K562 (cell line): ENCODE results near the gene CNOT11. TPM values are rescaled to one million over a fixed set of nuclear protein-coding genes. Genes with fewer than 3 reads are reported as not detected.
A peak's percentile ranks its signal among the peaks of the same experiment; 100 is the strongest.

Source experiments
- ARID3B ChIP-seq: fragments of 250-450 bp; sonication (Bioruptor Pico); IDR thresholded peaks from 2 replicates; pipeline ENCODE4 v1.4.0; 2020; ENCODE audit warnings: borderline replicate concordance
- CBFA2T3 ChIP-seq: fragments of 450-650 bp; IDR thresholded peaks from 2 replicates; pipeline ENCODE4 v1.6.1; 2017
- CXXC5 ChIP-seq: fragments of 250-450 bp; sonication (Bioruptor Pico); IDR thresholded peaks from 2 replicates; pipeline ENCODE4 v1.8.0; 2022; ENCODE audit warnings: inconsistent platforms, mild to moderate bottlenecking, moderate library complexity
- ESRRB ChIP-seq: fragments of 250-450 bp; sonication (Bioruptor Pico); IDR thresholded peaks from 2 replicates; pipeline ENCODE4 v1.5.0; 2020; ENCODE audit warnings: mild to moderate bottlenecking, moderate library complexity, borderline replicate concordance
- FOXJ2 ChIP-seq: fragments of 200-800 bp; sonication (Bioruptor generic); IDR thresholded peaks from 2 replicates; pipeline ENCODE4 v1.6.1; 2016; ENCODE audit warnings: missing genetic modification characterization, missing compliant biosample characterization
- HSF4 ChIP-seq: fragments of 250-450 bp; sonication (Bioruptor Pico); IDR thresholded peaks from 2 replicates; pipeline ENCODE4 v2.1.2; 2022; ENCODE audit warnings: mild to moderate bottlenecking, moderate library complexity, borderline replicate concordance
- JUNB ChIP-seq: fragments of 450-650 bp; formaldehyde crosslinking; conservative IDR thresholded peaks from 2 replicates; pipeline ENCODE4 v1.4.0; 2020; ENCODE audit warnings: mild to moderate bottlenecking
- KDM4B ChIP-seq, 2 experiments: fragments of 450-650 bp in 1 of 2; sonication (generic) in 1 of 2; IDR thresholded peaks; 2 replicates each; pipeline ENCODE4 v1.6.1; 2016 to 2017; ENCODE audit warnings: borderline replicate concordance in 2 of 2, antibody characterized with exemption in 1 of 2, low read depth in 1 of 2, mild to moderate bottlenecking in 1 of 2
- MECOM ChIP-seq: fragments of 250-450 bp; sonication (Bioruptor Pico); IDR thresholded peaks from 2 replicates; pipeline ENCODE4 v1.8.0; 2022; ENCODE audit warnings: inconsistent platforms
- NCOA2 ChIP-seq, 2 experiments: fragments of 450-650 bp; IDR thresholded peaks; 2 replicates each; pipeline ENCODE4 v1.6.1; 2018; ENCODE audit warnings: mild to moderate bottlenecking in 2 of 2, moderate library complexity in 1 of 2; ENCODE audit not compliant: partially characterized antibody in 2 of 2
- NCOA4 ChIP-seq: fragments of 450-650 bp; IDR thresholded peaks from 2 replicates; pipeline ENCODE4 v1.6.1; 2018; ENCODE audit warnings: mild to moderate bottlenecking; ENCODE audit not compliant: partially characterized antibody
- RBM17 ChIP-seq: fragments of 200-400 bp; formaldehyde crosslinking; IDR thresholded peaks from 2 replicates; pipeline ENCODE4 v1.6.1; 2017; ENCODE audit warnings: low read depth, mild to moderate bottlenecking, low read length, borderline replicate concordance
- THAP7 ChIP-seq: fragments of 250-450 bp; sonication (Bioruptor Pico); IDR thresholded peaks from 2 replicates; pipeline ENCODE4 v1.5.0; 2021
- TOE1 ChIP-seq, 2 experiments: fragments of 450-650 bp in 1 of 2; sonication (generic) in 1 of 2; formaldehyde crosslinking in 1 of 2; IDR thresholded peaks; 2 replicates each; pipeline versions ENCODE4 v1.7.1 to v1.8.0; 2016 to 2022; ENCODE audit warnings: borderline replicate concordance in 2 of 2, mild to moderate bottlenecking in 2 of 2, antibody characterized with exemption in 1 of 2, inconsistent platforms in 1 of 2, low read depth in 1 of 2, missing genetic modification reagents in 1 of 2, moderate library complexity in 1 of 2
- TRIM28 ChIP-seq: fragments of 450-650 bp; IDR thresholded peaks from 2 replicates; pipeline ENCODE4 v1.6.1; 2017
- USF2 ChIP-seq: sonication (generic); formaldehyde crosslinking; IDR thresholded peaks from 2 replicates; pipeline ENCODE4 v1.5.0; 2020; ENCODE audit warnings: missing genetic modification reagents
- ZBTB5 ChIP-seq: fragments of 450-650 bp; IDR thresholded peaks from 2 replicates; pipeline ENCODE4 v1.6.1; 2017; ENCODE audit warnings: antibody characterized with exemption
- ZKSCAN1 ChIP-seq: fragments of 150-350 bp; IDR thresholded peaks from 2 replicates; pipeline ENCODE4 v1.6.1; 2016; ENCODE audit warnings: low read depth, low read length
- ZNF143 ChIP-seq: sonication (generic); formaldehyde crosslinking; IDR thresholded peaks from 2 replicates; pipeline ENCODE4 v1.9.0; 2022; ENCODE audit warnings: mild to moderate bottlenecking, missing genetic modification reagents
- ZNF696 ChIP-seq: fragments of 250-450 bp; sonication (Bioruptor Pico); conservative IDR thresholded peaks from 2 replicates; pipeline ENCODE4 v1.4.0; 2020; ENCODE audit warnings: mild to moderate bottlenecking, moderate library complexity
- polyA plus RNA-seq, 8 experiments: library from polyadenylated mRNA; depleted of rRNA in 4 of 8; stranded (reverse) in 5 of 8; unstranded in 3 of 8; fragments of >200 nt; fragmentation: Nextera tagmentation in 2 of 8; fragmentation: Illumina TruSeq in 1 of 8; extraction: Ambion mirVana in 2 of 8; extraction: Trizol in 1 of 8; gene quantifications; 2 replicates each; pipeline versions ENCODE4 v1.2.1 to v1.2.3, GENCODE V29; 2011 to 2014; ENCODE audit warnings: inconsistent platforms in 1 of 8, missing spikeins in 1 of 8
- total RNA-seq, 7 experiments: library from RNA; depleted of rRNA in 6 of 7; stranded (reverse); fragments of >200 nt in 6 of 7; fragmentation: Illumina TruSeq in 2 of 7; extraction: Trizol in 2 of 7; gene quantifications; 2 replicates each; pipeline versions ENCODE4 v1.2.1 to v1.2.3, GENCODE V29; 2011 to 2021; ENCODE audit warnings: low replicate concordance in 1 of 7
- TF ChIP-seq, protein P1 (sequence below): fragments of 450-650 bp; formaldehyde crosslinking; IDR thresholded peaks from 2 replicates; pipeline ENCODE4 v1.4.0; 2020; ENCODE audit warnings: mild to moderate bottlenecking, moderate library complexity
- TF ChIP-seq, protein P2 (sequence below): fragments of 250-450 bp; sonication (Bioruptor Pico); IDR thresholded peaks from 2 replicates; pipeline ENCODE4 v1.8.0; 2021; ENCODE audit warnings: moderate library complexity, mild to moderate bottlenecking, inconsistent platforms

Gene CNOT11
- total and polyA plus RNA-seq, 9 of the 15 experiments (the other 6 are each of a cell fraction or from before 2014, with no cell fraction given), result 12.7 to 163 (median 64.2) TPM

GRCh38 chr2:101252408-101253012 is at the start of gene CNOT11 (continued):
- TF ChIP-seq NCOA4 (no peak), HSF4 (CRISPR knock-in tag) (no peak), NCOA2 (IDR thresholded peaks at IDR 0.05; ENCODE audit: partially characterized antibody in 2 of 2) (no peak), ARID3B (CRISPR knock-in tag) (no peak), CBFA2T3 (no peak), CXXC5 (peak; percentile 72), MECOM (CRISPR knock-in tag) (no peak), THAP7 (CRISPR knock-in tag) (no peak), TOE1 (IDR thresholded peaks at IDR 0.05; ENCODE audit: borderline replicate concordance) (no peak), TOE1 (CRISPR knock-in tag; IDR thresholded peaks at IDR 0.05; ENCODE audit: borderline replicate concordance, low read depth) (no peak), USF2 (CRISPR knock-in tag) (no peak), RBM17 (no peak), ZNF143 (no peak), TRIM28 (no peak), ZNF696 (CRISPR knock-in tag) (no peak), KDM4B (IDR thresholded peaks at IDR 0.05; ENCODE audit: borderline replicate concordance in 2 of 2, low read depth in 1 of 2) (no peak; a peak in 1 of 4 replicates), ESRRB (no peak), ZKSCAN1 (no peak), FOXJ2 (tag) (no peak), ZBTB5 (no peak), JUNB (no peak)
- TF ChIP-seq, protein P1, sequence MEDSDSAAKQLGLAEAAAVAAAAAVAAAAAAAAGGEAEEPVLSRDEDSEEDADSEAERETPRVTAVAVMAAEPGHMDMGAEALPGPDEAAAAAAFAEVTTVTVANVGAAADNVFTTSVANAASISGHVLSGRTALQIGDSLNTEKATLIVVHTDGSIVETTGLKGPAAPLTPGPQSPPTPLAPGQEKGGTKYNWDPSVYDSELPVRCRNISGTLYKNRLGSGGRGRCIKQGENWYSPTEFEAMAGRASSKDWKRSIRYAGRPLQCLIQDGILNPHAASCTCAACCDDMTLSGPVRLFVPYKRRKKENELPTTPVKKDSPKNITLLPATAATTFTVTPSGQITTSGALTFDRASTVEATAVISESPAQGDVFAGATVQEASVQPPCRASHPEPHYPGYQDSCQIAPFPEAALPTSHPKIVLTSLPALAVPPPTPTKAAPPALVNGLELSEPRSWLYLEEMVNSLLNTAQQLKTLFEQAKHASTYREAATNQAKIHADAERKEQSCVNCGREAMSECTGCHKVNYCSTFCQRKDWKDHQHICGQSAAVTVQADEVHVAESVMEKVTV (CRISPR knock-in tag), result no peak
- TF ChIP-seq, protein P2, sequence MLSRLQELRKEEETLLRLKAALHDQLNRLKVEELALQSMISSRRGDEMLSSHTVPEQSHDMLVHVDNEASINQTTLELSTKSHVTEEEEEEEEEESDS (CRISPR knock-in tag), result no peak
